NT2/D1 (cell line): ENCODE results near the gene AIFM1.

Experiments used
- SUZ12 ChIP-seq: IDR thresholded peaks from 2 replicates; pipeline ENCODE4 v1.6.1; 2011; ENCODE audit not compliant: insufficient read length, insufficient read depth; ENCODE audit errors: extremely low read depth
- ZNF274 ChIP-seq: IDR thresholded peaks from 2 replicates; pipeline ENCODE4 v1.6.1; 2011; ENCODE audit warnings: mild to moderate bottlenecking, low read depth, low read length

DNA sequence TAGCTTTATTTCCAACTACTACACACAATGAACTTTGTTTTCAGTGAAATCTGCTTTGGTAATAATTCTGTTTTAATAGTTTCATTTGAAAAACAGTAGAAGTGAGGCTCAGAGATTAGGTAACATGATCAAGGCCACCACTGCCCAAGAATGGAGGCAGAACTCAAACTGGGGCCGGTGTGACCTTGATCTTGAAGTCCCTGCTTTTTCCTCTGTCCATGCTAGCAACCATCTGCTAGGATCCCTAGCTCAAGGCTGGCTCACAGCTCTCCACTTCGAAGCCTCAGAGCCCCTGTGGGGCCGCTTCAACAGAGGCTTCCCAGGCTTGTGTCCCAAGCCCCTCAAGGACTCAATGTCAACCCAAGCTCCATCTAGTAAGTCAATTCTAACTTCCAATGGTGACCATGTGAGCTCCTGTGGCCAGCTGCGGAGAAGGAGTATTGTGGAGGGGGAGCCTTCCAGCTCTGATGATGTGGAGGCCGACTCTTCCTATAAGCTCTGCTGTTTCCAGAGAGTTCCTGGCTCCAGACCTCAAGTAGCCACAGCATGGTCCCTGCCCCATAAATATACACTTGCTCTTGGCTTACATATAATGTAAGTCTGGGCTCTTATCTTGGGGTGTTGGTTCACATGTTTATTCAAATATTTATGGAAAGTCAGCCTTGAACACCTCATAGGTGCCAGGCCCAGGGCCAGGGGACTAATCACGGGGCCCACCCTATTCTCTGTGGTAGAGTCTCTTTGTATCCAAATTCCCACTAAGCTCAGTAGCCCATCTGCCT lies 70.2 kb downstream of the AIFM1 start:
- no peak for TF ChIP-seq ZNF274
- TF ChIP-seq SUZ12: no peak
